Activated naive CD8-positive, alpha-beta T cell (primary cell): ENCODE data around the gene F13A1.
"Not testable (repeated sequence)": the region's sequence is repeated elsewhere in the genome, so short reads cannot be mapped to it uniquely, and the experiment has no call there.

Experiments used
- H3K27ac Mint-ChIP-seq: one replicate; pipeline ENCODE4 v1.8.0; 2021; ENCODE audit warnings: mixed read lengths
- H3K27me3 Mint-ChIP-seq: one replicate; pipeline ENCODE4 v1.8.0; 2021; ENCODE audit warnings: mixed read lengths
- H3K36me3 Mint-ChIP-seq: one replicate; pipeline ENCODE4 v1.8.0; 2021; ENCODE audit warnings: mixed read lengths
- H3K4me1 Mint-ChIP-seq: one replicate; pipeline ENCODE4 v1.8.0; 2021; ENCODE audit warnings: low read depth, mixed read lengths
- H3K4me3 Mint-ChIP-seq: one replicate; pipeline ENCODE4 v1.8.0; 2021; ENCODE audit warnings: mild to moderate bottlenecking, mixed read lengths
- H3K9me3 Mint-ChIP-seq: one replicate; pipeline ENCODE4 v1.8.0; 2021; ENCODE audit warnings: low read depth, mixed read lengths

F13A1 gene

GRCh38 chr6:6331946-6332601 is 11.6 kb upstream of the F13A1 start:
- Mint-ChIP-seq H3K9me3 (no peaks in the 10 kb centered on the region), H3K27ac (no peak overlapping the region)

DNA sequence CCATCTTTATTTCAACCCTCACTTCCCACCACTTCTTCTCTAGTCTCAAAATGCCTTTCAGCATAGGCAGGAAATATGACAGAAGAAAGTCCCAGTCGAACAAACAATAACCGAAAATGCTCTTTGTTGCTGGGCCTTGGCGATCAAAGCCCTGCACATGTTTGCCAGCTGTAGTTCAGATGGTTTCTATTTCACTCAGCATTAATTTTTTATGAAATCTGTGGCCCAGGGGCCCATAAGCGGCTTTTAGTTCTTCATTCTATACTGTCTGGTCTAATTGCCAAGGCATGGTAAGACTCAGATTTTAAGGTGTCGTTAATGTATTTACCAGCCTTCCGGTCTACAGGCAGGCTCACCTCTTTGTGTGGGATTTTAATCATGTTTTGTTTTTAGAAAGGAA is 10.9 kb upstream of the F13A1 start:
- Mint-ChIP-seq H3K4me3 (no peak overlapping the region), H3K27ac (no peak overlapping the region), H3K36me3 (no peaks in the 10 kb centered on the region), H3K4me1 (peaks cover 8% of the 10 kb centered on the region), H3K27me3 (no peaks in the 10 kb centered on the region), H3K9me3 (no peaks in the 10 kb centered on the region)

More at GRCh38 chr6:6331946-6332601, 11.6 kb upstream of the F13A1 start:
- Mint-ChIP-seq H3K27me3 (no peaks in the 10 kb centered on the region), H3K4me3 (no peak overlapping the region), H3K4me1 (peaks cover 8% of the 10 kb centered on the region), H3K36me3 (no peaks in the 10 kb centered on the region)

DNA sequence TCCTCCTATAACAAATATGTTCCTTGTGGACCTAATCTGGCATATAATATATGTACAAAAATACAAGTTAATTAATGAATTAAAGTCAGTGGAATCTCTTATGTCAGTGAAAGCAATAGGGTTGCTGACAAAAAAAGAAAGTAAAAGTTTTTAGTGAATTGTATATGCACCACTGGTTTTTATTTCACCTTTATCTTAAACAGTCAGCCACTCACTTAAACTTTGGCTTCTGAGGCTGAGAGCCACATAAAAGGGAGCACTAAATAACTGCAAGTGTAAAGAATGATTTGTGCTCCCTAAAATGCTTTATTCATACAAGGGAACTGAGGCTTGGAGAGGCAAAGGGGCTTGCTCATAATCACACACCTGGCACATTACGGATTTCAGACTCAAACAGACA is 9.9 kb upstream of the F13A1 start:
- no peaks in the 10 kb centered on the region for H3K36me3 Mint-ChIP-seq
- no peaks in the 10 kb centered on the region for H3K9me3 Mint-ChIP-seq
- H3K4me1 Mint-ChIP-seq, result peaks cover 8% of the 10 kb centered on the region
- no peaks in the 10 kb centered on the region for H3K27me3 Mint-ChIP-seq
- no peak overlapping the region for H3K4me3 Mint-ChIP-seq
- H3K27ac Mint-ChIP-seq, result no peak overlapping the region

GRCh38 chr6:6328451-6328850 is 8.0 kb upstream of the F13A1 start:
- H3K9me3 Mint-ChIP-seq, result no peaks in the 10 kb centered on the region
- H3K36me3 Mint-ChIP-seq, result no peaks in the 10 kb centered on the region
- H3K27ac Mint-ChIP-seq, result no peak overlapping the region
- peaks cover 8% of the 10 kb centered on the region for H3K4me1 Mint-ChIP-seq
- H3K4me3 Mint-ChIP-seq, result no peak overlapping the region
- peaks cover 4% of the 10 kb centered on the region for H3K27me3 Mint-ChIP-seq

DNA sequence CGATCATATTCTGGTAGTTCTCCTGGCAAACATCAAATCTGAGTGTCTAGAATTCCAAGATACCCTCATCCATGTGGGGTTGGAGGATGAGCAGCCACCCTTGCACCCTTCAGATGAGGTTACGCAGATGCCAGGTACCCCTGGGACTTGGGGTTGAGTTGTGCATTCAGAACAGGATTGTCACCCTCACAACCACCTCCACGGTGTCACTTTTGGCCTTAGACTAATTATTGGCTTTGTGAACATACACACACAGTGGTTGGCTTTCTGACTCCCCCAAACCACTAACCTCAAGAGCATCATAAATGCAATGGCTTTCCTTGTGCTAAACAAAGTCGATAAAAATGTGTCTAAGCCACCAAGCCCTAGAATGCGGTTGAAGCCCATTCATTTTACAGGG is 2.9 kb upstream of the F13A1 start:
- H3K4me1 Mint-ChIP-seq, result peaks cover 4% of the 10 kb centered on the region
- peaks cover 28% of the 10 kb centered on the region for H3K27me3 Mint-ChIP-seq
- H3K4me3 Mint-ChIP-seq, result no peak overlapping the region
- no peak overlapping the region for H3K27ac Mint-ChIP-seq
- no peaks in the 10 kb centered on the region for H3K36me3 Mint-ChIP-seq
- no peaks in the 10 kb centered on the region for H3K9me3 Mint-ChIP-seq

- H3K4me1 Mint-ChIP-seq, result peaks cover 4% of the 10 kb centered on the region
- H3K27ac Mint-ChIP-seq, result no peak overlapping the region
- H3K27me3 Mint-ChIP-seq, result peaks cover 28% of the 10 kb centered on the region
- no peaks in the 10 kb centered on the region for H3K36me3 Mint-ChIP-seq
- H3K9me3 Mint-ChIP-seq, result no peaks in the 10 kb centered on the region
- H3K4me3 Mint-ChIP-seq, result no peak overlapping the region
Measured at GRCh38 chr6:6320901-6321300, 439 bp upstream of the F13A1 start.

- Mint-ChIP-seq H3K27me3 (peaks cover 32% of the 10 kb centered on the region), H3K27ac (no peak overlapping the region), H3K4me1 (peaks cover 6% of the 10 kb centered on the region), H3K36me3 (no peaks in the 10 kb centered on the region), H3K9me3 (no peaks in the 10 kb centered on the region), H3K4me3 (no peak overlapping the region)
Measured at GRCh38 chr6:6317825-6318733, 2.4 kb downstream of the F13A1 start.

- Mint-ChIP-seq H3K4me1 (peaks cover 6% of the 10 kb centered on the region), H3K4me3 (no peak overlapping the region), H3K36me3 (no peaks in the 10 kb centered on the region), H3K9me3 (no peaks in the 10 kb centered on the region), H3K27ac (no peak overlapping the region), H3K27me3 (peaks cover 30% of the 10 kb centered on the region)
Measured at GRCh38 chr6:6317386-6317785, 3.1 kb downstream of the F13A1 start.

DNA sequence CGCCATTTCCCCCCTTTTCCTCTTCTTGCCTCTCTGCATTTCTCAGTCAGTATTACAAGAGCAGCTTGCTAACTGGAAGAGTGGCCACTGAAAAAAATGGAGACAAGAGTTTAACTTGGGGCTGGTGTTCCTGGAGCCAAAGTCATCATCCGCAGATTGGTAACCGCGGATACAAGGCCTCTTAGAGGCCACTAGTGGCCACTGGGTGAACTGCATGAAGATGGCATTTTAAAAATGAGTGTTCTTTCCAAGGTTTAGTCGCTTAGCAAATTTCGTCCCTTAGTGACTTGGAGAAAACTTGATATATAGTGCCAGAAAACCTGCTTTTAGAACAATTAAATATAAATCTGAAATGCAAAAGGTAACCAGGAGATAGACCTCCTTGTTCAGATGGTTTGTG is 4.8 kb downstream of the F13A1 start:
- Mint-ChIP-seq H3K9me3 (no peaks in the 10 kb centered on the region), H3K4me1 (peaks cover 6% of the 10 kb centered on the region), H3K36me3 (no peaks in the 10 kb centered on the region), H3K27ac (no peak overlapping the region), H3K4me3 (no peak overlapping the region), H3K27me3 (peaks cover 24% of the 10 kb centered on the region)

- Mint-ChIP-seq H3K27me3 (peaks cover 23% of the 10 kb centered on the region), H3K4me1 (peaks cover 3% of the 10 kb centered on the region), H3K9me3 (no peaks in the 10 kb centered on the region), H3K36me3 (no peaks in the 10 kb centered on the region), H3K27ac (no peak overlapping the region), H3K4me3 (no peak overlapping the region)
Measured at GRCh38 chr6:6314596-6314995, 5.9 kb downstream of the F13A1 start.

- no peak overlapping the region for H3K4me3 Mint-ChIP-seq
- no peaks in the 10 kb centered on the region for H3K36me3 Mint-ChIP-seq
- no peaks in the 10 kb centered on the region for H3K9me3 Mint-ChIP-seq
- H3K4me1 Mint-ChIP-seq, result peaks cover 2% of the 10 kb centered on the region
- H3K27me3 Mint-ChIP-seq, result peaks cover 15% of the 10 kb centered on the region
- H3K27ac Mint-ChIP-seq, result no peak overlapping the region
Measured at GRCh38 chr6:6312901-6313441, 7.5 kb downstream of the F13A1 start.

DNA sequence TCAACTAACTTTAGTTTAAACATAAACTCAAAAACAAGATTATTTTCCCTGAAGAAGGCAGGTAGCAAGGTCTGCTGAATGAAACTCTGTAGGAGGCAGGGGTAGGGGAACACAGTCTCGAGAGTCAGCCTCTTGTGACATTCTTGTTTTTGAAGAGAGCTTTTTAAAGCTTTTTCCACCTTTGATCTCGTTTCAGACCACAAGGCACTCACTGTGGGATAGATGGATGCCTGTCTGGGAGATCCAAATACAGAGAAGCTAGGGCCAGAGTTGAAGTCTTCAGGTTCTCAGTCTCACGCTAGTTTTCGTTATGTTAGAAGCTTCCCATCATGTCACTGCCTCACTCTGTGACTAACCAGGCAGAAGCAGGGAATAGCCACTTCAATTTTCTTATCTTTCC is 14.9 kb downstream of the F13A1 start:
- no peak overlapping the region for H3K4me3 Mint-ChIP-seq
- H3K27ac Mint-ChIP-seq, result no peak overlapping the region
- peaks cover 18% of the 10 kb centered on the region for H3K27me3 Mint-ChIP-seq
- no peaks in the 10 kb centered on the region for H3K9me3 Mint-ChIP-seq
- H3K4me1 Mint-ChIP-seq, result no peaks in the 10 kb centered on the region
- H3K36me3 Mint-ChIP-seq, result no peaks in the 10 kb centered on the region

GRCh38 chr6:6300383-6300782 is 20.1 kb downstream of the F13A1 start:
- not testable (repeated sequence) for H3K4me3 Mint-ChIP-seq, H3K27ac Mint-ChIP-seq, H3K4me1 Mint-ChIP-seq, H3K36me3 Mint-ChIP-seq, H3K9me3 Mint-ChIP-seq
- peaks cover 14% of the 10 kb centered on the region for H3K27me3 Mint-ChIP-seq

DNA sequence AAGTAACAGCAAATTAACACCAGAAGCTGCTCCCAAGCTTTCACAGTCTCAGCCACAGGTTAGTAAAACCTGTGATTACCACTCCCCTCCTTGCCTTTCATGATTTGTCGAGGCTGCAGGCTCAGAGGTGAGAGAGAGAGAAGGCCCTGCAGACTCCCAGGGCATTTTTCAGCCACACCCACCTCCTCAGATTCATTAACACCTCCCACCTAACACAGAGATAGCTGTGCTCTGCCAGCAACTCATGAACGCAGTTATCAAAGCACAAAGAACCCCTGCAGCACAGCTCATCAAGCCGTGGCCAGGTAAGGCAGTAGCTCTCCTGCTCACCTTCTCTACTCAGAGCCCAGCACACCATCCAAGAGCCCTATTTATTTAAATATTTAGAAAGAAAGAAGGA is 27.1 kb downstream of the F13A1 start:
- Mint-ChIP-seq H3K36me3 (no peaks in the 10 kb centered on the region), H3K9me3 (no peaks in the 10 kb centered on the region)

GRCh38 chr6:6287415-6287814 is 33.0 kb downstream of the F13A1 start:
- Mint-ChIP-seq H3K27me3 (peaks cover 4% of the 10 kb centered on the region), H3K36me3 (no peaks in the 10 kb centered on the region), H3K27ac (no peak overlapping the region), H3K4me1 (no peaks in the 10 kb centered on the region), H3K9me3 (no peaks in the 10 kb centered on the region), H3K4me3 (no peak overlapping the region)

More for the DNA sequence above, 27.1 kb downstream of the F13A1 start:
- peaks cover 6% of the 10 kb centered on the region for H3K27me3 Mint-ChIP-seq
- H3K27ac Mint-ChIP-seq, result no peak overlapping the region
- H3K4me1 Mint-ChIP-seq, result no peaks in the 10 kb centered on the region
- H3K4me3 Mint-ChIP-seq, result no peak overlapping the region
